Common myeloid progenitor, CD34-positive (primary cell): ENCODE measurements around the gene TWIST2.

Experiments
- CTCF ChIA-PET: fragments of 350-600 bp; sonication (Branson Sonifier 250); formaldehyde crosslinking; loops from one replicate; lab custom pipeline; 2021; ENCODE audit warnings: antibody characterized with exemption; lab: Charles Lee
- POLR2A ChIA-PET: fragments of 350-600 bp; sonication (Branson Sonifier 250); formaldehyde crosslinking; loops from one replicate; lab custom pipeline; 2021; ENCODE audit warnings: antibody characterized with exemption; lab: Charles Lee
- DNase-seq, 3 donors: peaks; one replicate each; pipeline versions ENCODE4 v3.0.0 to v3.0.0-alpha.2; 2013
- H3K27ac ChIP-seq, 2 experiments: 1 replicate in 1 of 2; 2 replicates in 1 of 2; pipeline ENCODE4 v1.7.0; 2013; ENCODE audit warnings: inconsistent platforms in 2 of 2, low read length in 2 of 2, mild to moderate bottlenecking in 2 of 2, low read depth in 1 of 2, moderate library complexity in 1 of 2; ENCODE audit not compliant: severe bottlenecking in 2 of 2, insufficient read depth in 1 of 2, poor library complexity in 1 of 2
- H3K27me3 ChIP-seq, 5 experiments: replicated peaks in 2 of 5; 1 replicate in 3 of 5; 2 replicates in 2 of 5; pipeline versions ENCODE4 v1.6.1 to v1.7.0; 2013; ENCODE audit warnings: low read length in 4 of 5, mild to moderate bottlenecking in 2 of 5, moderate library complexity in 2 of 5, inconsistent platforms in 1 of 5; ENCODE audit not compliant: insufficient read depth in 5 of 5, control insufficient read depth in 4 of 5
- H3K36me3 ChIP-seq, 4 experiments: 1 replicate in 2 of 4; 2 replicates in 2 of 4; pipeline versions ENCODE4 v1.6.1 to v1.7.0; 2013; ENCODE audit warnings: low read length in 3 of 4, control low read depth in 1 of 4, mild to moderate bottlenecking in 1 of 4; ENCODE audit not compliant: control insufficient read depth in 4 of 4, insufficient read depth in 4 of 4
- H3K4me1 ChIP-seq, 4 experiments: 1 replicate in 3 of 4; 2 replicates in 1 of 4; pipeline versions ENCODE4 v1.6.1 to v1.7.1; 2013; ENCODE audit warnings: low read length in 3 of 4, mild to moderate bottlenecking in 3 of 4, control low read depth in 1 of 4, inconsistent platforms in 1 of 4, moderate library complexity in 1 of 4; ENCODE audit not compliant: control insufficient read depth in 4 of 4, insufficient read depth in 4 of 4; ENCODE audit errors: control extremely low read depth in 1 of 4
- H3K4me3 ChIP-seq, 7 experiments: 1 replicate in 4 of 7; 2 replicates in 3 of 7; pipeline versions ENCODE4 v1.5.1 to v1.7.0; 2013; ENCODE audit warnings: mild to moderate bottlenecking in 7 of 7, low read length in 6 of 7, moderate library complexity in 6 of 7, inconsistent platforms in 2 of 7, low read depth in 2 of 7, control low read depth in 1 of 7; ENCODE audit not compliant: insufficient read depth in 4 of 7, control insufficient read depth in 1 of 7; ENCODE audit errors: extremely low read depth in 1 of 7
- H3K9me3 ChIP-seq, 5 experiments: 1 replicate in 4 of 5; 2 replicates in 1 of 5; pipeline versions ENCODE4 v1.6.1 to v1.7.1; 2013; ENCODE audit warnings: low read length in 4 of 5, mild to moderate bottlenecking in 2 of 5, inconsistent platforms in 1 of 5, low read depth in 1 of 5, moderate library complexity in 1 of 5; ENCODE audit not compliant: control insufficient read depth in 4 of 5, insufficient read depth in 2 of 5; ENCODE audit errors: control extremely low read depth in 1 of 5
- WGBS: methylation state at CpG from one replicate; pipeline ENCODE4 v1.1.5; 2013; ENCODE audit not compliant: insufficient coverage; 5-methylcytosine and 5-hydroxymethylcytosine counted together

The TWIST2 gene

DNA sequence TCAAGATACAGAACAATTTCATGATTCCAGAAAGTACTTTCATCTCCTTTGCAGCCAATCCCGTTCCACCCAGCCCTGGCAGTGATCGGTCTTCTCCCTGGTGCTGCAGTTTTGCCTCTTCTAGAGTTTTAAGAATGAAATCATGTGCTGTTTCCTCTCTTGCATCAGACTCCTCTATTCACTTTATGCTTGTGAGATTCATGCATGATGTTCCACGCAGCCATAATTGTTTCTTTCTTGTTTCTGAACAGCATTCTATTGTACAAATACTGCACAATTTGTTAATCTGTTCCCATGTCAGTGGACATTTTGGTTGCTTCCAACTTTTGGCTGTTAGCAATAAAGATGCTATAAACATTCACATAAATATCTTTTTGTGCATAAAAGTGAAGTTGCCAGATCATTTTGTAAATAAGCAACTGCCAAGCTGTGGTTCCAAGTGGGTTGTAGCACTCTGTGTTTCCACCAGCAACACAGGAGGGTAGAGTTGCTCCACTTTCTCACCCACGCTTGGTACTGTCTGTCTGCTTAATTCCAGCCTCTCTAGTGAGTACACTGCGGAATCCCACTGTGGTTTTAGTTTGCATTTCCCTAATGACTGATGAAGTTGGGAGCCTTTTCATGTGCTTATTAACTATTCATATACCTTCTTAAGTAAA, 104.5 kb downstream of the TWIST2 start:
- CTCF ChIA-PET: no interaction called here
- peaks cover 2 to 25% (median 2%) of the 10 kb centered on the region in 5 experiments for H3K27me3 ChIP-seq
- H3K4me3 ChIP-seq: no peak overlapping the region
- POLR2A ChIA-PET: no interaction called here
- H3K4me1 ChIP-seq: peaks cover 0 to 4% (median 0%) of the 10 kb centered on the region in 4 experiments
- peaks cover 0 to 4% (median 0%) of the 10 kb centered on the region in 5 experiments for H3K9me3 ChIP-seq
- no peaks in the 10 kb centered on the region for H3K36me3 ChIP-seq
- WGBS: 92% methylated on average over 5 of the region's 5 CpGs
- H3K27ac ChIP-seq: no peak overlapping the region
- no peak for DNase-seq

DNA sequence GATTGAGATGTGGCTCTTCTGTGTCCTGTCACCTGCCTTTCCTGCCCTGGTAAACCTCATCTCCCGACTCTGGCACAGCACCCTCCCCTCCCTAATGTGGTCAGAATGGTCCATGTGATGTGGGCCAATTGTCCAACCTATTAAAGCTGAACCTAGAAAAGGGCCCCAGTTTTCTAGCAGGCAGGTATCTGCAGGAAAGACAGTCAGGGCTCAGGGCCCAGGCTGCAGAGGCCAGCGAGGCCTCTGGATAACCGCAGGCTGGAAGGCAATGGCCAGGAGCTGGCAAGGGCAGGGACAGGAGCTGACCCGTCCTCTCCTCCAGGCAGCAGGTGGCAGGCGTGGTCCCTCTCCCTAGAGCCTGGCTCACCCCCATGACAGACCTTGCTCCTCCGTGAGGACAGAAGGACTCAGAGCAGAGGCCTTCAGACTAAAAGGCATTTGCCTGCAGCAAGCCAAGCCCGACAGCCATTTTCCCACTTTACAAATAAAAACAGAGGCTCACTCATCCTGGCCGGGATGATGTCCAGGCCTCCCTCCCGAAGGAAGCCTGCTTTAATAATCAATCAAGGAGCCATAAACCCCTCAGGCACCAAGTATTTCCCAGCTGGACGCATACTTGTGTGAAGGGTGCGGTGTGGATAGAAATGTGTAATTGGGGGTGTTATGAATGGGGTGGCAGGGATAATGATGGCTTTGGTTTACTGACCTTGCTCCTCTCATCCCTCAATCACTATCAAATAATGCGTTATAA, 107.1 kb downstream of the TWIST2 start:
- peaks cover 0 to 4% (median 0%) of the 10 kb centered on the region in 5 experiments for H3K9me3 ChIP-seq
- no peak overlapping the region for H3K4me3 ChIP-seq
- no peaks in the 10 kb centered on the region for H3K36me3 ChIP-seq
- ChIA-PET POLR2A (no interaction called here), CTCF (no interaction called here)
- H3K27me3 ChIP-seq: peaks cover 0 to 20% (median 3%) of the 10 kb centered on the region in 5 experiments
- 84% methylated on average over 5 of the region's 12 CpGs for whole genome bisulfite sequencing
- no peak for DNase-seq
- H3K27ac ChIP-seq: no peak overlapping the region
- no peaks in the 10 kb centered on the region for H3K4me1 ChIP-seq

DNA sequence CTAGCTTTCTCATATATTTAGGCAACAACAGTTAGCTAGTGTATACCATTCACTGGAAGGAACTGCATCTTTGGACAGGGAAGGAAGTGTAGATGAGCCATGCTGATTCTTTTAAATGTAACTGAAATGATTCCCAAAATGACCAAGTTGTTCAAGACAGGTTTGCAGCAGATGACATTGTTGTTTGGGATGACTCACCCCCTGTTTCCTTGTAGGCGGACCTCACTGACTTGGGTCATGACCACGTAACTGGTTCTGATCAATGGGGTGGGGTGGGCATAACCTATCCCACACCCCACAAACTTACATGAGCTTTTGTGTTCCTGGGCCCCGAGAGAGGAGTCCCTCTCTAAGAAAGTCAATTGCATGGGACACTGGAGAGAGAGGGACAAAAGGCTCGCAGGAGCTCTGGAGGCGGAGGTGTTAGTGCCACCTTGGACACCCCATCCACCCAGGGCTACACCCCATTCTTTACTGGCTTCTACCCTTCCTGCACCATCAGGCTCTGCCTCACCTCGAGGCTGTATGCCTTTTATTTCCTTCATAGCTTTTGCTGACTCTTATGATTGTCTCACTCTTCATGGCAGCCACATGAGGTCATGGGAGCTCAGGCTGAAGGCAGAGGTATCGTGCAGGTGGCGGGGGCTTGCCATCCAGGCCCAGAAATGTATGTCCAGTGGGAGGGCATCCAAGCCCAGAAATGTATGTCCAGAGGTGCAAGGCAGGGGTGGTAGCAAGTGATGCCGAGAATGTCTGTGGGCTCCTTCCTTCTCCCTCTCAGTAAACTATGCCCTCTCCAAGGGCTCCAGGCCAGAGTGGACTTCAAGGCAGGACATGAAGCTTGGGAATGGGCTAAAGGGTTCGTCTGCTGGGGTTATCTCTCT, 108.0 kb downstream of the TWIST2 start:
- WGBS: 94% methylated on average over 7 of the region's 10 CpGs
- no peak for DNase-seq
- Histone ChIP-seq H3K27me3 (peaks cover 0 to 13% (median 3%) of the 10 kb centered on the region in 5 experiments), H3K4me3 (no peak overlapping the region), H3K9me3 (peaks cover 0 to 4% (median 0%) of the 10 kb centered on the region in 5 experiments), H3K27ac (no peak overlapping the region), H3K36me3 (no peaks in the 10 kb centered on the region), H3K4me1 (no peaks in the 10 kb centered on the region)
- ChIA-PET CTCF (no interaction called here), POLR2A (no interaction called here)

DNA sequence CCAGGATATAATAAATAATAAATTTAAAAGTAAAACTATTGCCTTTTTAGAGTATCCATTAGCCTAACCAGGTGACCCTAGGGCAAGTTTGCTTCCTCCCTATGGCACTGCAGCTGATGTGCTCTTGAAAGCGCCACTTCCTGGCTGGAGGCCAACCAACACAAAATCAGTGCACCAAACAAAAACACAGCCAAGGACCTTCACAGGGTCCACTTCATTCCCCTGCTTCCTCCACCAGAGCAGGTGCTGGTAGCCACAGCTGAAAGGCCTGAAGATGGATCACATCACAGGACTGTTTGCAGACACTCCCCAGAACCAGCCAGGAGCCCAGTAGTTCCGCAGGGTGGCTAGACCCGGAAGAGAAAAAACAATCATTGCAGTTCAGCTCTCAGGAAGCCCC, 108.8 kb downstream of the TWIST2 start:
- CTCF ChIA-PET: no interaction called here
- DNase-seq: no peak
- Histone ChIP-seq H3K27me3 (peaks cover 0 to 10% (median 3%) of the 10 kb centered on the region in 5 experiments), H3K4me3 (no peak overlapping the region), H3K9me3 (peaks cover 0 to 4% (median 0%) of the 10 kb centered on the region in 5 experiments), H3K36me3 (no peaks in the 10 kb centered on the region), H3K4me1 (no peaks in the 10 kb centered on the region), H3K27ac (no peak overlapping the region)
- POLR2A ChIA-PET: interaction anchor here (0.6 kb wide), 1 partner anchor 252 kb away, joined by 3 read pairs; no protein-coding TSS in a partner anchor
- WGBS: 82% methylated on average over 2 of the region's 3 CpGs
